TTC549 (cell line): Measurements from ENCODE around the gene FBLN5.
"Not testable (repeated sequence)": the region's sequence is repeated elsewhere in the genome, so short reads cannot be mapped to it uniquely, and the experiment has no call there.

Experiments
- FAIRE-seq: peaks from 2 replicates; lab custom pipeline; 2012; peaks lifted over from hg19 to GRCh38; lab: Jason Lieb, UNC

FBLN5 gene

DNA sequence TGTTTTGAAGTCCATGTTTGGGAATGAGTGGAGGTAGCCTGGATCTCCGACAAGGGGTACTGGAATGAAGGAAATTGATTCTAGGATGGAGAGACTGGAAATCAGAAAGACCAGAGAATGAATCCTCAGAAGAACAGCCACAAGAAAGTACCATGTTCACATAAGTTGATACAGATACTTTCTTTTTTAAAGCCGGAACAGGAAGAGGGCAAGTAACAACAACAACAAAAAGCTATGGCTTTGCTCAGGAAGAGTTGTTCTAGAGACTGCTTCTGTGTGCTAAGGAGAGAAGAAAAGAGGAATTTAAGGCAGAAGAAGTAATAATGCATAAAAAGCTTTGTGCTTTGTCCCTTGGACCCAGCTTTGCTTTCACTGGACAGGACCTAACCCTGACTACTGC, 86.4 kb downstream of the FBLN5 start:
- no peak for FAIRE-seq

DNA sequence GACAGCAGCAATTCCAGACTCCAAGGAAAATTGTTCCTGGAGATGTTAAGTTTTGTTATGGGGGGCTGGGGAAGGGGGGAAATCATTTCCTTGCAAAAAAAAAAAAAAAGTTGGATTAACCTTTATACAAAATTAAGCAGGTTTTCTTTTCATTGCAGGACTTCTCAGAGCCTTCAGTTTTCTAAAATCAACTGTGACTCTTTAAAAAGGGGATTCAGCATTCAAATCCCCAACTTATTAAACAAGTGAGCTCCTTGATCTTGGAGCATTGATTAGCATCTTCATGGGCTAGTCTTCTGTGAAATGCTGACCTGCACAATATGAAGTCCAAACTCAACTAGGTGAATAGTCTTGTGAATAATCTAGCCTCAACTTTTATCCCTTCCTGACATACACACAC, 87.3 kb downstream of the FBLN5 start:
- no peak for FAIRE-seq

DNA sequence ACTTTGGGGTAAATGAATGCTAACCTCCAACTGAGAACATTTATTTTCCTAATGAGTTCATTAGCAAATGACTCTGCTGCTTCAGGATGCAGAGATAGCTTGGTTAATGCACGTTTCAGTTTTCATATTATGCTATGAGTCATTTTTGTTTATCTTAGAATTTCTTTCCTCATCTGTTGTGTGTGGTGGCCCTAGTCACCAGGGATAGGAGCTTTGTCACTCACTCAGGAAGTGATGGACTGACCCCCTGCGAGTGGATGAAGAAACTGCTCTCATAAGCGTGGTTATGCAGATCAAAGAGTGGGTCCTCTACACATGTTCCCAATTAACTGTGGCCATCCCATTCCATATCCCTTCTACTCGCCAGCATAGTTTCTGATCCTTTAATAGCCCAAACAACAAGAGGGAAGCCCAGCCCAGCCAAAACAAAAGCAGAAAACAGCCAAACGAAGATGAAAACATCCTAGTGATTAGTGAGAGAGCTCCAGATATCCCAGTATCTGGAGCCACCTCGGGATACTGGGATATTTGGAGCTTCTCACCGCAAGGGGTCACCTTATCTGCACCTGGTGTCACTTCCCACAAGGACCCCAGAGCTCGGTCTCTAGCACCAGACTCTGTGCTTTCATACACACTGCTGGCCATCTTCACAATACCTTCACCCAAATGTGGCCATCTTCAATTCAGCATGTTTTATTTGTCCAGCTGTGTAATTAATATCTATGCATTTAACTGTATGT, 88.8 kb downstream of the FBLN5 start:
- FAIRE-seq, result no peak

DNA sequence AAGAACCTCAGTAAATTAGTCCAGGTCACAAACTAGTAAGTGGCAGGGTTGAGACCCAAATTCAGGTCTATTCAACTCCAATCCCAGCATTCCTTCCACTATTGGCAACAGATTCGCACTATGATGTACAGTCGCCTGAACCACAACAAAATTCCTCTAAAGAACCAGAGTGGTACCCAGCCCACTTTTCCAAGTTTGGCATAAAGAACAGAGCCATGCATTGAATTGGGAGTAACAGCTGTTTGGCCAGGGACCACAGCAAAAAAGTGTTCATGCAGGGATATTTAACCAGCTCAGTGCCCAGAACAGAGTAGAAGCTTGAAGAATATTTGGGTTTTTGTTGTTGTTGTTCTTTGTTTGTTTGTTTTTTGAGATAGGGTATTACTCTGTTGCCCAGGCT, 89.9 kb downstream of the FBLN5 start:
- no peak for FAIRE-seq

DNA sequence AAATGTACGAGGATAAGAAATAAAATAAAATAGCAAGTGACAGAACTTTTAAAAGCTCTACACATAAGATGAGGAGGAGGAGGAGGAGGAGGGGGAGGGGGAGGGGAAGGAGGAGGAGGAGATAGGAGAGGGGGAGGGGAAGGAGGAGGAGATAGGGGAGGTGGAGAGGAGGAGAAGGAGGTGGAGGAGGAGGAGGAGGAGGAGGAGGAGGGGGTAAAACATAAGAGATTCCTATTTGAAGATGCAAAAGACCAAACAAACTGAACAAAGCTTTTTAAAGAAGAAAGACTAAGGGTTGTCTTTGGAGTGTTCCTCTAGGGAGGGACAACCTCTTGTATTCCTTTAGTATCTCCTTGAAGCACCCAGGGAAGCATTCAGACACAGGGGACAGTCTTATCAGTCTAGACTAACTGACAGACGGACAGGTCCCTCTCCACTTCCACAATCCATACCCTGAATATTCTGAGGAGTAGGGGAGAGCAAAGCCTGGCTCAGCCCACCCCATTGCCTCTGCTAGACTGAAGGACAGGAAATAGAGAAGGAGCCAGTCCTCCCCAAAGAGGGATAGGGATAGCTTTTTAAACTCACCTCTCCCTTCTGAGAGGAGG, 93.1 kb downstream of the FBLN5 start:
- no peak for FAIRE-seq

DNA sequence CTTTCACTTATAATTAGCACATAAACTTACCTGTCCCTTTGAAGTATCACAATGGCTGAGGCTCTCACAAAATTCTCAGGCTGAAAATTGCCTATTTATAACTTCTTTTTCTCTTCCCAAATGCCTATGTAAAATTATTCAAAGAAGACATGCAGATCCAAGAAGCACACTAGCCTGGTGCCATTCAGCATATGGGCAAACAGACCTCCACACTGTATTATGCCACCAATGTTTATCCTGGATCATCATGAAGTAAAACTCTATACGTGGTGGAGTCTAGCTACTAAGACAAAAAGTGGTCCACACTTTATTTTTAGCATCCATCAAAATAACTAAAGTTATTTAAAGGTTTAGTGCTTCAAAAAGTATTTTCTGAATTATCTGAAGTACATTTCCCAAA, 95.9 kb downstream of the FBLN5 start:
- no peak for FAIRE-seq

DNA sequence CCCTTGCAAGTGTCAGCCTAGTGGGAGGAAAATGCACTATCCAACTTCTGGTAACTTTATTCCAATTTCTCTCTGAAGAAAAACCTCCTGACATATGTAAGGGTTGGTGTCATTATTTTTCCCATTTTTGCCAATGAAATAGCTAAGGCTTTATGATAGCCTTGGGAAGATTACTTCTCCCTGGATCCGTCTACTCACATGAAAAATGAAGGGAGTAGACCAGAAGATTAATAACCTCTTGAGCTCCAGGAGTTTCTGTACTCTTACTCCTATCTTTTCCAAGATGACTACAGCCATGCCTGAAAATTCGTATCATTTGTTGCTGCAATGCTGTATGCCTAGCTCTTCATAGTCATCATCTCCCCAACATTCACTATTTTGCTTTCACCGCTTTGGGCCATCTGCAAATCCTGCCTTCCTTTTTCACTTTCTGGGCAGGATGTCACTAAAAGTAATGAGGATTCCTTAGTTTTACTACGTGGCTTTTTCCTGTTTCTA, 98.9 kb downstream of the FBLN5 start:
- no peak for FAIRE-seq

DNA sequence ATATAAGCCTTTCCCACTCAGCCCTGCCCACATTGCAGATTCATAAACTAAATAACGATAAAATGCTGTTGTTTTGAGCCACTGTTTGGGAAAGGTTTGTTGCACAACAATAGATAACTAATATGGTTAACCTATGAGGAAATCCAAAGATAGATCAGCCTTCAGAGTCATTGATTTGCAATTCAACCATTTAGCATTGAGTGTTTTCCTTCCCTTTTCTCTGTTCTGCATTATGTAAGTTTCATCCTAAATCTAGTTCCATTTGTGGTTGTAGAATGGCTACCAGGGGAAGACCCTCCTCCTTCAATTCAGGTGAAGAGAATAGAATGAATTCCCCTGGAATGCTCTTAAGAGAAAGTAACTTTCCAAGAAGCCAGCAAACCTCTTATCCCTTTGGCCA, 99.8 kb downstream of the FBLN5 start:
- no peak for FAIRE-seq

DNA sequence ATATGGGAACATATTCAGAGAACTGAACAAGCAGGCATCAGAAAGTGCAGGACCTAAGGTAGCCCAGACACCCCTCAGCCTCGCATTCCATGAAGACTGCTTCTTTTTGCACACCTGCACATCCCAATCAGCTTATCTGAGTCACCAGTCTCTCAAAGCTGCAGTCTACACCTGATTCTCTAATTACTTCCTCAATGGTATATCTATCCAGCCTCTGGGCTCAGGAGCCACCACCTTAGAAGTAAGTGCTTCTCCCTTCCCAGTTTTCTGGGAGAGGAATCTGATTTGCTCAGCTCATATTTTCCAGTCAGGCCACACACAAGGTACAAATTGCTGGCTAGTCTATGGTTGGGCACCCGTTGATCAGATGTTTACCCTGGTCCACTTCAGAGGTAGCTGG, 101.8 kb downstream of the FBLN5 start:
- no peak for FAIRE-seq

DNA sequence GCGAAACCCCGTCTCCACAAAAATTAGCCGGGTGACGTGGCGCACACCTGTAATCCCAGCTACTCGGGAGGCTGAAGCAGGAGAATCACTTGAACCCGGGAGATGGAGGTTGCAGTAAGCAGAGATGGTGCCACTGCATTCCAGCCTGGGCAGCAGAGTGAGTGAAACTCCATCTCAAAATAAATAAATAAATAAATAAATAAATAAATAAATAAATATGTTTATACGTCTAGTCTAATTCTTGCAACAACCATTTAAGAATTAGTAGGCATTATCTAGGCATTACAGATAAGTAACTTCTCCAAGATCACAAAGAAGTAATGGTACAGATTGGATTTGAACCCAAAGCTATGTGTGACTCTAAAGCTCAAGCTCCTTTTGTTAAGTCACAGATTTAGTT, 102.4 kb downstream of the FBLN5 start:
- FAIRE-seq, result not testable (repeated sequence)

DNA sequence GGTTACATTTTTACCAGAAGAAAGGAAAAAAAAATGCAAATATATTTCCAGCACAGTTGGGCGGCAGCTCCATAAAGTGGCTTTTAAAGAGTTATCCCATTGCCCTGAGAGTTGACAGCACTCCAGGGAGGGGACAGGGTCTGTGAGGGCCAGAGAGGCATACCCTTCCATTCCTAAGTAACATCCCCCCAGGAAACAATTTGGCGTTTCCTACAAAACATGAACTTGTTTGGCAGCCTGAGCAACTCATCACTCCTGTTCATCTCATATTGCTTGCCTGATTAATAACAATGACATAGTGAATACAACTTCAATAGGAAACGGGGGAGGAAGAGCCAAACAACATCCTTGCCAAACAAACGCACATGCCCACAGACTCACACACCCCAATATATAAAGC, 103.5 kb downstream of the FBLN5 start:
- FAIRE-seq, result no peak

DNA sequence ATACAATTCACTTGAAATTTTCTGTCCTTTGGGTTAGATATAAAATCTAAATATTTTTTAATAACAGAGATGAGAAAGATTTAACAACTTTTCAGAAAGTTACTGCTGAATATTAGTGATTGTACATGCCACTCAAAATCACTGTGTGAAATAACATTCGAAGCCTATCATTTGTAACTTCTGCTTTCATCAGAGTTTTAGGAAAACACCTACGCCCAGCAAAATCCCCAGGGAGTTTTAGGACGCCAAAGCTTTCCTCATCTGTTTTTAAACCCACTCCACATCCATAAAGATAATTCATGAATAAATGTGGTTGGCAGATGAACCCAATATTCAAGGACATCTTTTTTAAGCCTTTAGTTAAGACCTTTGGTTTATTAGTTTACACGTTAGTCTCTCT, 104.1 kb downstream of the FBLN5 start:
- no peak for FAIRE-seq

DNA sequence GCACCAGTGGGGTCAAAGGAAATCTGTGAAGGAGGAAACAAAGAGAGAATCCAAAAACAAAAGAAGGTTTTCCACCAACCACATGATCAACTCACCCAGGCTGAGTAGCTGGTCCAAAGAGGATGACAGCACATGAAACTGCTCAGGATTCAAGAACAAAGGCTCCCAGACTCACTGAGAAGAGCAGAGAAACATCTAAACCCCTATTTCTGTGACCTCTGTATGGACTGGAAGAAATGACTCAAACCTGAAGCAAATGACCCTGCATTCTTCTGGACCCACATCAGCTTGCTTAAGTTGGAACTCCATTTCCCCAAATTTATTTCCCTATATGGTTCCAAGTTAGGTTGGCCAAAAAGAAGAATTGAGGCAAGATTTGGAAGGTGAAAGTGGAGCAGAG, 106.4 kb downstream of the FBLN5 start:
- no peak for FAIRE-seq

DNA sequence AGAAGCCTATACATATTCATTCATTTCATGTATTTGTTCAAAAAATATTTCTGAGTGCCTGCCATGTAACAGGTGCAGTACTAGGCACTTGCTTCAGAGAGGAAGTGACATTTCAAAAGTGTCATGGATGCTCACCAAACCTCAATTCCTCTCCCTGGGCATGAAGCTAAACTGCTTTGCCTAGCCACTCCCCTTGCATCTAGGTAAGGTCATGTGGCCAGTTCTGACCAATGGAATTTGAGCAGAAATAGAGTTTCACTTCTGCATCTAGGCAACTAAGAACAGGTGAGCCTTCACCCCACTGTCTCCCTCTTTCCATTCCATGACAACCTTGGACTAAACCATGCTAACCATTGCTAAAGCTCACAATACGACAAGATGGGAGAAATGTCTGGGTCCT, 107.7 kb downstream of the FBLN5 start:
- no peak for FAIRE-seq

DNA sequence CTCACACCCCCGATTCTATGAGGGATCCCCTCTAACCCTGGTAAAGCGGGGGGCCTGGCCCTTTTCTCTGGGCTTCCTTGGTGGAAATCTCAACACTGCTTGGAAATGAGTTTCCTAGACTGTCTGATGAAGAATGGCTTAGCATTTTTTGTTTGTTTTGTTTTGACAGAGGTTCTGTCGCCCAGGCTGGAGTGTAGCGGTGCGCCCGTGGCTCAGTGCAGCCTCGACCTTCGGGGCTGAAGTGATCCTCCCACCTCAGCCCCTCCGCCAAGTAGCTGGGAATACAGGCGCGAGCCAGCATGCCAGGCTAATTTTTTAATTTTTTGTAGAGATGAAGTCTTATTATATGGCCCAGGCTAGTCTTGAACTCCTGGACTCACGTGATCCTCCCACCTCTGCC, 110.4 kb downstream of the FBLN5 start:
- no peak for FAIRE-seq

DNA sequence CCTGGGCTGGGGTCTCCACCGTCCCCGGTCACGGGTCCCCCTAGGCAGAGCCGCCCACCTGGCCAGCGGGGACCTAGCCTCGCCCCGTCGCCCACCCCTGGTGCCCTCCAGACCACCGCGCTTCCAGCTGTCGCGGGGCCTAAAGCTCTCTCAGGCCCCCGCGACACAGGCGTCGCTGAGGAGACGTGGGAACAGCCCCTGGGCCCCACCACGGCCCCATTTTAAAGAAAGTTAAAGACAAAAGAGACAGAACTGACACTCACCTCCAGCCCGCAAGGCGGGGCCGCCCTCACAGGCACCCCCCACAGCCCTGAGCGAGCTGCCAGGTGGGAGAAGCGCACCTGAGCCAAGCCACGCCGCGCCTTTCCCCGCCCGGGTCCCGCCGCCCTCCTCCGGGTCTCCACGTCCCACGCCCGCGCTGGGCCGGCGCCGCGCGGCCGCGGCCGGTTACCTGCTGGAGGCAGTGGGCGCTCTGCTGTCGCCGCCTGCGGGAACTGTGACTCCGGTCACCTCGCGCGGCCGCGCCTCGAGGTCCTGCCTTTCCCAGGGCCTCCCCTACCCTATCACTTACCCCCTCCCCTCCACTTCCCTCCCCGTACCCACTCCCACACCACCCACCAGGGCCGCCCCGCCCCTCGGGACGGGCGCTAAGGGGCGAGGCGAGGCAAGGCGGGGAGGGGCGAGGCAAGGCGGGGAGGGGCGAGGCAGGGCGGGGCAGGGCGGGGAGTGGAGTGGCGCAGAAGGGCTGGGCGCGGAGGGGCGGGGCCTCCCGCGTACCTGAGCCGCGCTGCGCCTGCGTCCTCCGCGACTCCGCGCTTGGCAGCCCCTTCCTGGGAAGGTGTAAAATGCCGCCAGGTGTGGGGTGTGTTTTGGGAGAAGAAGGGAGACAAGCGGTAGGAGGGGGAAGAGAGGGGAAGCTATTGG, 111.3 kb downstream of the FBLN5 start:
- no peak for FAIRE-seq

DNA sequence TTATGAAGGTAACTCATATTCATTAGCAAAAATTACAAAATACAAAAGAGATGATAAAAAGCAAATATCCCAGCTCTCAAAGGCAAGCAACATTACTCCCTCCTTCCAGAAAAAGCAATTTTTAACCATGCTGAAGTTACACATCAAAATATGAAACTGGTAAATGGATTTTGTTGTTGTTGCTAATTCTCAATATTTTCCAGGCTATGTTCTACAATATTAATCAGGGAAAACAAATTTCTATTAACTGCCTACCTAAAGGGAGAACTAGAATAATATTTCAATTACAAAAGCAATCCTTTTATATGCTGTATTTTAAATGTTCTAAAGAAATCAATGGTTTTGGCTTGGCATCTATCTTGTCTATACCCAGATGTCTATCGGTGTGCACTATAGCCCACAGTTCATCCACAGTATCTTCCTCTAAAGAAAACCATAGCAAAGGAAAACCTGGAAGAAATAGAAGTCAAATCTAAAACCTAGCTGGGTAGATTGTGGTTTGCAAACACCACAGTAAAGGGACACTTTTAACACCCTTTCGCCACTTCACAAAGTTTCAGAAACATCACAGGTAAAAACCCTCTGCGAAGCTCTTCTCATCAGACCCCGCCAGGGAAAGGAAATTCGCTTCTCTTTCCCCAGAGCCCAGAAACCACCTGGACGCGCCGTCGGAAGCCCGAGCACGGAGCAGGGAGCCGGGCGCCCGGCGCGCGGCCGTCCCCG, 112.1 kb downstream of the FBLN5 start:
- FAIRE-seq, result no peak

DNA sequence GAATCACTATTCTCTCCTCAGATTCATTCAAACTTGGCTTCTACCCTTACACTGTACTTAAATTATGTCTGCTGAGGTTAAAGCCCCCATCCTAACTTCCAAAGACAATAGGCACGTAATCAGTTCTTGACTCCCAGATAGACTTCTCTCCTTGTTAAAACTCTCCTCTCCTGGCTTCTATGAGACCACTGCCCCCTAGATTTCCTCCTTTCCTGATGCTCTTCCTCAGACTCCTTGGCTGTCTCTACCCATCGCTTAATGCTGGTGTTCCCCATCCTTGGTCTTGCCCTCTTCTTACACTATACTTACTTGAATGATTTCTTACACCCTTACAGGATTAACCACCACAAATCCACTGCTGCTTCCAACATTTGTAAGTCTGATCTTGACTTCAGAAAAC, 112.9 kb downstream of the FBLN5 start:
- no peak for FAIRE-seq

DNA sequence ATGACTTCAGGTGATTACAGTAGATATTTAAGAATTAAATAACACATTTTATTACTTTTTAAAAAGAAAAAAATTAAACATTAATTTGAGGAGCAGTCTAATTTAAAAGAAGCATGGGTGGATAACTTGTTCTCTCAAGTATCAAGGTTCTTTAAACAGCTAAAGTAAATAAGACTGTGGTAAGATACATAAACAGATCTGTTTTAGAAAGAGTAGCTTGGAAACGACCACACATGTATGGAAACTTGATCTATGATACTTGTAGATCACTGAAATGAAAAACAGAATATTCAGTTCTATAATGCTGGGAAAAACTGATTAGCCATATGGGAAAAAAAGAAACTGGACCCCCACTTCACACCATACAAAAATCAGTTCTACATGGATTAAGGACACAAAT, 116.2 kb downstream of the FBLN5 start:
- FAIRE-seq, result no peak

DNA sequence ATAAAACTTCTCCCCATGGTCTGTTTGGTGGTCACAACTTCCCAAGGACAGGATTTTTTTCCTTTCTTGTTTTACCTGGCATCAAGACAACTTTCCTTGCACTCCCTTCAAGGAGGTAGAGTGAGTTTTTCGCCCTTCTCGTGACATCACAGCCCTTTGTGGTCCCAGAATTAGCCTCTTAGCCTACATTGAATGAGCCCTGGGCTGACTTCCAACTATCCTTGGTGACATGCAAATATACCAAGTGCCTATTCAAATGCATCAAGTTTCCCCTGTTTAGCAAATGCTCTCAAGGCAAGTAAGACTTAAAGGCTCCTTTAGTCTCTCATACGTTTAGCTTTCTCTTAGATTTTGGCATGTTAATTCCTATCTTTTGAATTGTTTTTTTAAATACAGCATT, 116.7 kb downstream of the FBLN5 start:
- no peak for FAIRE-seq

DNA sequence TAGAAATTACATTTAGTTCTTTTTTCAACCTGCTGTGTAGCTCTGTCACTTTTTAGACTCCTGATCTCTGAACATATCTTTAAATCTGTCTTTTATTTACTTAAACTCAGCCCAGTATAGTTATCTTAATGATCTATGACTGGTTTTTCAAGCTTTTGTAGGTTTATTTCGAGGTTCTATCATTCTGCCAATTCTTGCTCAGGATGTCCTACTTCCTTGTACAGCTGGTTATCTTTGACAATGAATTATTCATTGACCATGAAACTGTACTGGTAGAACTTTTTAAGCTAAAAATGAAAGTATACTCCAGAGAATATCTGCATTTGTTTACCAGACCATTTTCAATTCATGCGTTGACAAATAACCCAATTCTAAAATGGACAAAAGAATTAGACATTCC, 118.0 kb downstream of the FBLN5 start:
- FAIRE-seq, result no peak

DNA sequence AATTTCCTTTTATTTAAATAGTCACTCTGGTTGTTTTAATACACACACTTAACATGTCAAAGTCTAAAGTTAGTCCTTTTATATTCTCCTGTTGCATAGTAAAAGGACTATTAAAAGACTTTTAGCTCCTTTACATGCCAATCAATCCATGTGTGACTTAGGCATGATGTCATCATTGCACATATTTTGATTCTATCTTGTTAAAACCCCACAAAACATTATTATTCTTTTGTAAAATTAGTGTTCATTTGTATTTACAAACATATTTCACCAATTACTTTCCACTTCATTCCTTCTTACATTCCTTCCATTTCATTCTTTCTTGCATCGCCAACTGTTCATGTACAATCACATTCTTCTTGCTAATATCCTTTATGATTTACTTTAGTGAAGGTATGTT, 119.7 kb downstream of the FBLN5 start:
- FAIRE-seq, result no peak
